ENCODE data around the gene SERGEF.

The SERGEF gene

GRCh38 chr11:17773674-17774073, 239.2 kb downstream of the SERGEF start:
- Histone ChIP-seq H3K4me2 (ENCODE audit: low read depth, low read length) (no peak overlapping the region), H3F3A (ENCODE audit: insufficient read depth, low read length) (no peaks in the 10 kb centered on the region), H2AFZ (ENCODE audit: low read length) (no peak overlapping the region), H3K9me3 (replicated peaks; ENCODE audit: insufficient read depth, low read length) (no peaks in the 10 kb centered on the region), H4K20me1 (ENCODE audit: insufficient read depth, low read length) (no peaks in the 10 kb centered on the region), H3K4me3 (ENCODE audit: low read length) (no peak overlapping the region), H3K79me2 (ENCODE audit: low read length) (no peaks in the 10 kb centered on the region), H3K9ac (ENCODE audit: low read length) (no peak overlapping the region), H3K4me1 (ENCODE audit: low read length) (no peaks in the 10 kb centered on the region), H3K9me2 (replicated peaks; ENCODE audit: insufficient read depth, low read length) (no peaks in the 10 kb centered on the region), H3K27ac (ENCODE audit: low read length) (no peak overlapping the region), H3K36me3 (replicated peaks; ENCODE audit: insufficient read depth, low read length) (no peaks in the 10 kb centered on the region), H3K27me3 (replicated peaks; ENCODE audit: insufficient read depth, low read length) (peaks cover 12% of the 10 kb centered on the region; the same call in 1 of the 2 replicates)
- TF ChIP-seq EZH2 (optimal IDR thresholded peaks at IDR 0.05; ENCODE audit: low read depth, low read length), result no peak
- no peak for DNase-seq

DNA sequence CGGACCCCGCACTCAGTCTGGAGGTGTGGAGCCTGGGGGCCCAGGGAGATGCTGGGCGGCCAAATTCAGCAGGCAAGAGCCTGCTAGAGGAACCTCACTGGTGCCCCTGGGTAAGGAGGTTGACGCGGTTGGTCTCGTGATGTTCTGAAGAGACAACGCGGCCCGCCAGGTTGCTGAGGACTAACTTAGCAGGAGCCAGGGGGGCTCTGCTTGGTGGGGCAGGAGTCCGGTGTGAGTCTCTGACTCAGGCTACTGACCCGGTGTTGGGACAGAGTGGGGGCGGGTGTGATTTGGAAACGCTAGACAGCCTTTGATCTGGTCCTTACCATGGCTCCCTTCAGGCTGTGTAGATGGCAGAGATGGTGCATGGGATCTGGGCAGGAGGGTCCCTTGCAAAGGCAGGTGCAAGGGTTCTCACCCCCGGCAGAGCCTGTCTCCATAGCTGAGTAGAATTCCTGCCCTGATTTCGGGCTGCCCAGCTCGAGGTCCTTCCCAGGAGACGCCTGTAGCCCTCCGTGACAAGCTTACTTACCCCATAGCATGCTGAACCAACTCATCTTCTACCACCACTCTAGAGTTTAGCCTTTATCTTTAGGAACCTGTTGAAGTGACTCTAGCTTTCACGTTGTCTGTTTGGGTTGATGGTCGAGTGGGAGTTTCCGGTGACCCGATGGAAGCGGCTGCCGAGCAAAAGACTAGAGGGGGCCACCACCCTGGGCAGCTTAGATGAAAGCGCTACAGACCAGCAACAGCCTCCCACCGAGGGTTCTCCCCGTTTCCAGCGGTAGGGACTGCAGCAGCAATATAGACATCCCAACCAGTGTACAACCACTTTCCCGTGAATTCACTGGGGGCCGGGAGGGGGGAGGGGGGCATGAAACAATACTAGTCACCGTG, 239.9 kb downstream of the SERGEF start:
- no peaks in the 10 kb centered on the region for H3K9me2 ChIP-seq (replicated peaks; ENCODE audit: insufficient read depth, low read length)
- H3K36me3 ChIP-seq (replicated peaks; ENCODE audit: insufficient read depth, low read length), result no peaks in the 10 kb centered on the region
- DNase-seq, result no peak
- no peaks in the 10 kb centered on the region for H3K4me1 ChIP-seq (ENCODE audit: low read length)
- no peaks in the 10 kb centered on the region for H3F3A ChIP-seq (ENCODE audit: insufficient read depth, low read length)
- H2AFZ ChIP-seq (ENCODE audit: low read length), result no peak overlapping the region
- no peaks in the 10 kb centered on the region for H3K9me3 ChIP-seq (replicated peaks; ENCODE audit: insufficient read depth, low read length)
- peaks cover 12% of the 10 kb centered on the region; the same call in 1 of the 2 replicates for H3K27me3 ChIP-seq (replicated peaks; ENCODE audit: insufficient read depth, low read length)
- no peaks in the 10 kb centered on the region for H4K20me1 ChIP-seq (ENCODE audit: insufficient read depth, low read length)
- TF ChIP-seq EZH2 (optimal IDR thresholded peaks at IDR 0.05; ENCODE audit: low read depth, low read length), result no peak
- no peak for TF ChIP-seq EZH2phosphoT487 (IDR thresholded peaks at IDR 0.05; ENCODE audit: low read length)
- TF ChIP-seq CTCF (IDR thresholded peaks at IDR 0.05; ENCODE audit: low read length), result no peak
- H3K79me2 ChIP-seq (ENCODE audit: low read length), result no peaks in the 10 kb centered on the region
- no peak overlapping the region for H3K27ac ChIP-seq (ENCODE audit: low read length)
- H3K4me3 ChIP-seq (ENCODE audit: low read length), result no peak overlapping the region
- H3K4me2 ChIP-seq (ENCODE audit: low read depth, low read length), result no peak overlapping the region
- no peak overlapping the region for H3K9ac ChIP-seq (ENCODE audit: low read length)

DNA sequence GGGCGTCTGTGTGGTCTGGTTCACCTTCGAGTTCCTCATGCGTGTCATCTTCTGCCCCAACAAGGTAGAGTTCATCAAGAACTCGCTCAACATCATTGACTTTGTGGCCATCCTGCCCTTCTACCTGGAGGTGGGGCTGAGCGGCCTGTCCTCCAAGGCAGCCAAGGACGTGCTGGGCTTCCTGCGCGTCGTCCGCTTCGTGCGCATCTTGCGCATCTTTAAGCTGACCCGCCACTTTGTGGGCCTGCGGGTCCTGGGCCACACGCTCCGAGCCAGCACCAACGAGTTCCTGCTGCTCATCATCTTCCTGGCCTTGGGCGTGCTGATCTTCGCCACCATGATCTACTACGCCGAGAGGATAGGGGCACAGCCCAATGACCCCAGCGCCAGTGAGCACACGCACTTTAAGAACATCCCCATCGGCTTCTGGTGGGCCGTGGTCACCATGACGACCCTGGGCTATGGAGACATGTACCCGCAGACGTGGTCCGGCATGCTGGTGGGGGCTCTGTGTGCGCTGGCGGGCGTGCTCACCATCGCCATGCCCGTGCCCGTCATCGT, 240.9 kb downstream of the SERGEF start:
- H3F3A ChIP-seq (ENCODE audit: insufficient read depth, low read length), result no peaks in the 10 kb centered on the region
- H2AFZ ChIP-seq (ENCODE audit: low read length), result no peak overlapping the region
- no peaks in the 10 kb centered on the region for H3K4me1 ChIP-seq (ENCODE audit: low read length)
- peaks cover 9% of the 10 kb centered on the region; the same call in 1 of the 2 replicates for H3K27me3 ChIP-seq (replicated peaks; ENCODE audit: insufficient read depth, low read length)
- no peaks in the 10 kb centered on the region for H3K9me2 ChIP-seq (replicated peaks; ENCODE audit: insufficient read depth, low read length)
- no peak overlapping the region for H3K4me2 ChIP-seq (ENCODE audit: low read depth, low read length)
- H3K4me3 ChIP-seq (ENCODE audit: low read length), result no peak overlapping the region
- no peak overlapping the region for H3K9ac ChIP-seq (ENCODE audit: low read length)
- no peaks in the 10 kb centered on the region for H3K9me3 ChIP-seq (replicated peaks; ENCODE audit: insufficient read depth, low read length)
- H3K36me3 ChIP-seq (replicated peaks; ENCODE audit: insufficient read depth, low read length), result no peaks in the 10 kb centered on the region
- no peak for DNase-seq
- H4K20me1 ChIP-seq (ENCODE audit: insufficient read depth, low read length), result no peaks in the 10 kb centered on the region
- no peaks in the 10 kb centered on the region for H3K79me2 ChIP-seq (ENCODE audit: low read length)
- no peak overlapping the region for H3K27ac ChIP-seq (ENCODE audit: low read length)
- TF ChIP-seq CTCF (IDR thresholded peaks at IDR 0.05; ENCODE audit: low read length) (no peak), EZH2phosphoT487 (IDR thresholded peaks at IDR 0.05; ENCODE audit: low read length) (no peak), EZH2 (optimal IDR thresholded peaks at IDR 0.05; ENCODE audit: low read depth, low read length) (no peak)
